Measurements from ENCODE around the gene ANO1.

DNA sequence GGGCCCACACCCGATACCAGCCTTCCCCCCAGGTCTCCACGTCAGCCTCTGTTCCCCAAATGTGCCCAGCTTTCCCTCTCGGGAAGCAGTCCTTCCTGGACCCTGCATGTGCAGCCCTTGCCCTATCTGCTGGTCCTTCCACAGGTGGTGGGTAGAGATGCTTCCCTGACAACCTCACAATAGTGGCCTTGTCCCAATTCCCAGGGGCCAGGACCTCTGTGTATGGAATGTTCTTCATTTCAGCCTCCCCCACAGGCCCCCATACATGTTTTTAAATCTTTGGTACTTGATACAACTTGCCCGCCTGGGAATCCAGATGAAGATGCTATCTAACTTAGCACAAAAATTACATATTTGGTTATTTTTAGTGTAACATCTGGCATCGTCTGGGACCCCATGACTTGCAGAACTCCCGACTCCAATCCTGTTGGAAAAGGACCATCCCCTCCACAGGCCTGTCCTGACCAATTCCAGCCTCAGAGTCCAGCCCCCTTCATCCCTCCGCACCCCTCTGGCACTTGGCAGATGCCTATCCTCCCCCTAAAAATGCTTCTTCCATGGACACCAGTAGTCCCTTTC lies 39.5 kb downstream of the ANO1 start:
- TF ChIP-seq, protein P1, sequence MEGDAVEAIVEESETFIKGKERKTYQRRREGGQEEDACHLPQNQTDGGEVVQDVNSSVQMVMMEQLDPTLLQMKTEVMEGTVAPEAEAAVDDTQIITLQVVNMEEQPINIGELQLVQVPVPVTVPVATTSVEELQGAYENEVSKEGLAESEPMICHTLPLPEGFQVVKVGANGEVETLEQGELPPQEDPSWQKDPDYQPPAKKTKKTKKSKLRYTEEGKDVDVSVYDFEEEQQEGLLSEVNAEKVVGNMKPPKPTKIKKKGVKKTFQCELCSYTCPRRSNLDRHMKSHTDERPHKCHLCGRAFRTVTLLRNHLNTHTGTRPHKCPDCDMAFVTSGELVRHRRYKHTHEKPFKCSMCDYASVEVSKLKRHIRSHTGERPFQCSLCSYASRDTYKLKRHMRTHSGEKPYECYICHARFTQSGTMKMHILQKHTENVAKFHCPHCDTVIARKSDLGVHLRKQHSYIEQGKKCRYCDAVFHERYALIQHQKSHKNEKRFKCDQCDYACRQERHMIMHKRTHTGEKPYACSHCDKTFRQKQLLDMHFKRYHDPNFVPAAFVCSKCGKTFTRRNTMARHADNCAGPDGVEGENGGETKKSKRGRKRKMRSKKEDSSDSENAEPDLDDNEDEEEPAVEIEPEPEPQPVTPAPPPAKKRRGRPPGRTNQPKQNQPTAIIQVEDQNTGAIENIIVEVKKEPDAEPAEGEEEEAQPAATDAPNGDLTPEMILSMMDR (IDR thresholded peaks at IDR 0.05), result no peak
- TF ChIP-seq POLR2A (IDR thresholded peaks at IDR 0.05), result no peak
